A673 (cell line): ENCODE results near the gene RHCG. TPM values are rescaled to one million over a fixed set of nuclear protein-coding genes. Genes with fewer than 3 reads are reported as not detected.

ENCODE experiments used
- BruUV-seq: library from RNA; stranded (reverse); fragments of 400-500 nt; replicated peaks from 2 replicates; lab custom pipeline; 2021; lab: Mats Ljungman, UMichigan
- CTCF ChIA-PET: fragments of 300-600 bp; sonication (Branson Sonifier 250); formaldehyde crosslinking; loops from one replicate; lab custom pipeline; 2022; ENCODE audit warnings: antibody characterized with exemption; lab: Charles Lee
- POLR2A ChIA-PET: fragments of 300-600 bp; sonication (Branson Sonifier 250); formaldehyde crosslinking; loops from one replicate; lab custom pipeline; 2022; ENCODE audit warnings: antibody characterized with exemption; ENCODE audit not compliant: low non-redundant PET; lab: Charles Lee
- DNase-seq: peaks from one replicate; pipeline ENCODE4 v3.0.0-alpha.2; 2015; ENCODE audit warnings: low spot score
- H3K27ac ChIP-seq: fragments of 200-600 bp; sonication (generic); 2 replicates; pipeline ENCODE4 v1.5.1; 2016; ENCODE audit warnings: mixed run types, low read depth, mild to moderate bottlenecking, mixed read lengths, antibody characterized with exemption, low read length; ENCODE audit not compliant: poor library complexity, severe bottlenecking
- H3K27me3 ChIP-seq: fragments of 200-600 bp; sonication (generic); replicated peaks from 2 replicates; pipeline ENCODE4 v1.6.1; 2017; ENCODE audit warnings: mixed run types, low read depth, mild to moderate bottlenecking, mixed read lengths, antibody characterized with exemption, low read length; ENCODE audit not compliant: insufficient read depth, poor library complexity
- H3K36me3 ChIP-seq: fragments of 200-600 bp; sonication (generic); 2 replicates; pipeline ENCODE4 v1.6.1; 2016; ENCODE audit warnings: mixed run types, mild to moderate bottlenecking, mixed read lengths, antibody characterized with exemption, low read length; ENCODE audit not compliant: insufficient read depth, poor library complexity, severe bottlenecking
- H3K4me1 ChIP-seq: fragments of 200-600 bp; sonication (generic); 2 replicates; pipeline ENCODE4 v1.6.1; 2017; ENCODE audit warnings: mixed run types, mild to moderate bottlenecking, mixed read lengths, antibody characterized with exemption, low read length; ENCODE audit not compliant: insufficient read depth, poor library complexity, severe bottlenecking
- H3K4me3 ChIP-seq: fragments of 200-600 bp; sonication (generic); 2 replicates; pipeline ENCODE4 v1.5.1; 2016; ENCODE audit warnings: low read depth, mixed run types, mild to moderate bottlenecking, mixed read lengths, low read length; ENCODE audit not compliant: poor library complexity, severe bottlenecking
- H3K9me3 ChIP-seq: fragments of 200-600 bp; sonication (generic); 2 replicates; pipeline ENCODE4 v1.6.1; 2016; ENCODE audit warnings: mixed run types, low read depth, mild to moderate bottlenecking, mixed read lengths, antibody characterized with exemption, low read length; ENCODE audit not compliant: poor library complexity, severe bottlenecking
- EZH2 ChIP-seq: fragments of 200-600 bp; sonication (generic); IDR thresholded peaks from 2 replicates; pipeline ENCODE4 v1.6.1; 2017; ENCODE audit warnings: borderline replicate concordance, low read depth, mild to moderate bottlenecking, mixed read lengths, antibody characterized with exemption, low read length; ENCODE audit not compliant: poor library complexity, severe bottlenecking
- intact Hi-C: fragments of 100-400 bp; cut with micrococcal nuclease; formaldehyde crosslinking; loops from one replicate; pipeline ENCODE4 v1.10.0; 2022; ENCODE audit not compliant: unreplicated experiment
- total RNA-seq: library from RNA; stranded (reverse); gene quantifications from 2 replicates; pipeline ENCODE4 v1.2.3, GENCODE V29; 2021
- TF ChIP-seq, protein P1 (sequence below): fragments of 300-800, 200-600 bp; sonication (generic); conservative IDR thresholded peaks from 2 replicates; pipeline ENCODE4 v1.5.1; 2017; ENCODE audit warnings: low read depth, mild to moderate bottlenecking, antibody characterized with exemption, low read length, moderate library complexity, mixed read lengths

Gene RHCG
- total RNA-seq, 1 experiment from 2014 or later = 1.4 TPM

DNA sequence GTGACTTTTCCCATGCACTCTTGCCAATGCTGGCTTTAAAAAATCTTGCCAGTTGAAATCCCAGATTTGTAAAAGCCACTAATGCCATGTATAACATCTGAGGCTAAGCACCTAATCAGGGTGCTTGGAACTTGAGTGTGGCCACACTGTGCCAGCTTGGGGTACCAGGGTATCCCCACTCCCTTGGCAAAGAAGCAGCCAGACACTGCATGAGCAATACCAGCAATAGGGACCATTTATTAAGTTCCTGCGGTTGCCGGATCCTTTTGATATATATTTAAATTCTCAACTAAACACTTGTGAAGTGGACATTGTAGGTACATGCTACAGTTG lies 2.2 kb upstream of the RHCG start:
- ChIA-PET POLR2A (no interaction called here), CTCF (no interaction called here)
- TF ChIP-seq EZH2 = no peak
- TF ChIP-seq, protein P1, sequence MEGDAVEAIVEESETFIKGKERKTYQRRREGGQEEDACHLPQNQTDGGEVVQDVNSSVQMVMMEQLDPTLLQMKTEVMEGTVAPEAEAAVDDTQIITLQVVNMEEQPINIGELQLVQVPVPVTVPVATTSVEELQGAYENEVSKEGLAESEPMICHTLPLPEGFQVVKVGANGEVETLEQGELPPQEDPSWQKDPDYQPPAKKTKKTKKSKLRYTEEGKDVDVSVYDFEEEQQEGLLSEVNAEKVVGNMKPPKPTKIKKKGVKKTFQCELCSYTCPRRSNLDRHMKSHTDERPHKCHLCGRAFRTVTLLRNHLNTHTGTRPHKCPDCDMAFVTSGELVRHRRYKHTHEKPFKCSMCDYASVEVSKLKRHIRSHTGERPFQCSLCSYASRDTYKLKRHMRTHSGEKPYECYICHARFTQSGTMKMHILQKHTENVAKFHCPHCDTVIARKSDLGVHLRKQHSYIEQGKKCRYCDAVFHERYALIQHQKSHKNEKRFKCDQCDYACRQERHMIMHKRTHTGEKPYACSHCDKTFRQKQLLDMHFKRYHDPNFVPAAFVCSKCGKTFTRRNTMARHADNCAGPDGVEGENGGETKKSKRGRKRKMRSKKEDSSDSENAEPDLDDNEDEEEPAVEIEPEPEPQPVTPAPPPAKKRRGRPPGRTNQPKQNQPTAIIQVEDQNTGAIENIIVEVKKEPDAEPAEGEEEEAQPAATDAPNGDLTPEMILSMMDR = no peak
- peaks cover 9% of the 10 kb centered on the region for H3K27me3 ChIP-seq
- H3K4me1 ChIP-seq = no peaks in the 10 kb centered on the region
- BruUV-seq = no TSS peak
- DNase-seq = no peak
- intact Hi-C loops = no loop called here
- no peaks in the 10 kb centered on the region for H3K9me3 ChIP-seq
- no peak overlapping the region for H3K27ac ChIP-seq
- no peaks in the 10 kb centered on the region for H3K36me3 ChIP-seq
- no peak overlapping the region for H3K4me3 ChIP-seq

DNA sequence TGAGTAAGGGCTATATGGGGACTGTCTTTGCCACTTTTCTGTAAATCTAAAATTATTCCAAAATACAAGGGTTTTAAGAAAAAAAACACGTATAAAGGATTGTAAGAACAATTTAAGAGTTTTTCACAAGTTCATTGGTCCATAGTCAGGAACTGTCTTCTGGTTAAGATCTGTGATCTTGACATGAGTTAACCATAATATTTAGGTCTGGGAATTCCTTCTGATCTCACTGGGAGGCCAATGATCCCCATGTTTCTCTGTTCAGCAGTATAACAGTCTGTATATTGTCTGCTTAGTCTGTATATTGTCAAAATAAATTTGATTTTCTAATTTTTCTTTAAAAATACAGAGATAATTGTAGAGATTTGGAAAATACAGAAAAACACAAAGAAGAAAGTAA lies 848 bp upstream of the RHCG start:
- H3K4me3 ChIP-seq = no peak overlapping the region

DNA sequence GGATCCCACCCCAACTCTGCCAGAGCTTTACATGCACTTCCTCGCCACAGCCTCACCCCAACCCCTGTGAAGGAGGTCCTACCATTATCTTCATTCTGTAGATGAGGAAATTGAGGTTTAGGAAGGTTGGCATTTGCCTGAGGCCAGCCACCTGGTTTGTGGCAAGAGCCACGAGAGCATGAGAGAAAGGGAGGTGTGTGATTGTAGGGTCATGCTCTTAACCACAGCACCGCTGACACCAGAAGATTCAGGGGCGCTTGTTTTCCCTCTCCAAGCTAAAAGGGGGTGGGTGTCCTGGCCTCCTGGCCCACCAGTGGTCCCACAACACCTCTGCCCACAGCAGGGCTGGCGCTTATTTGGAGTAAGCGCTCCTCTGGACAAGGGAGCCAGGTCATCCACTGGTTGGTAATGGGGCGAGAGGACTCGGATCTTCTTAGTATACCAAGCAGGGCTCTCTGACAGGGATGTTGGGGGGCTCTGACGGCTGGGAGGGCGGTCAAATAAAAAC lies 691 bp downstream of the RHCG start:
- ChIA-PET POLR2A (no interaction called here), CTCF (interaction anchor here (0.6 kb wide), 1 partner anchor 74 kb away, joined by 3 read pairs; no protein-coding TSS in a partner anchor)
- no peaks in the 10 kb centered on the region for H3K36me3 ChIP-seq
- H3K4me3 ChIP-seq = peak overlapping the region; percentile 44
- intact Hi-C loops = loop anchor here (2.0 kb wide), 1 partner anchor 61 kb away; no protein-coding TSS in a partner anchor
- no peak for DNase-seq
- peaks cover 9% of the 10 kb centered on the region for H3K27me3 ChIP-seq
- H3K9me3 ChIP-seq = no peaks in the 10 kb centered on the region
- TF ChIP-seq, protein P1 = no peak
- TF ChIP-seq EZH2 = no peak
- BruUV-seq = no TSS peak
- H3K4me1 ChIP-seq = no peaks in the 10 kb centered on the region
- H3K27ac ChIP-seq = no peak overlapping the region

More for the DNA sequence above, 848 bp upstream of the RHCG start:
- POLR2A ChIA-PET = no interaction called here
- Histone ChIP-seq H3K4me1 (no peaks in the 10 kb centered on the region), H3K9me3 (no peaks in the 10 kb centered on the region), H3K36me3 (no peaks in the 10 kb centered on the region), H3K27ac (no peak overlapping the region), H3K27me3 (peaks cover 9% of the 10 kb centered on the region)
- no peak for DNase-seq
- CTCF ChIA-PET = interaction anchor here (0.5 kb wide), 1 partner anchor 139 kb away, joined by 3 read pairs; no protein-coding TSS in a partner anchor
- intact Hi-C loops = no loop called here
- TF ChIP-seq EZH2 = no peak
- TF ChIP-seq, protein P1 = no peak
- no TSS peak for BruUV-seq
